Activated CD8-positive, alpha-beta T cell treated with anti-CD3 and anti-CD28 coated beads for 36 hours (primary cell): ENCODE measurements around the gene SLX9. TPM values are rescaled to one million over a fixed set of nuclear protein-coding genes. Genes with fewer than 3 reads are reported as not detected.

Experiments
- ATAC-seq: fragments of 200-7000 bp; cut with Tn5 transposase; one replicate; pipeline ENCODE4 v1.10.0; 2021; ENCODE audit warnings: mild to moderate bottlenecking, moderate library complexity
- CTCF ChIA-PET: fragments of 350-600 bp; sonication (Branson Sonifier 250); formaldehyde crosslinking; loops from one replicate; lab custom pipeline; 2021; ENCODE audit warnings: antibody characterized with exemption; lab: Charles Lee
- POLR2A ChIA-PET: fragments of 350-600 bp; sonication (Branson Sonifier 250); formaldehyde crosslinking; loops from one replicate; lab custom pipeline; 2021; ENCODE audit warnings: antibody characterized with exemption; lab: Charles Lee
- DNase-seq: peaks from one replicate; pipeline ENCODE4 v3.0.0-alpha.2; 2020
- H3K27ac Mint-ChIP-seq: one replicate; pipeline ENCODE4 v1.8.0; 2021; ENCODE audit warnings: mild to moderate bottlenecking, mixed read lengths
- H3K27me3 Mint-ChIP-seq: one replicate; pipeline ENCODE4 v1.8.0; 2021; ENCODE audit warnings: mixed read lengths
- H3K36me3 Mint-ChIP-seq: one replicate; pipeline ENCODE4 v1.8.0; 2021; ENCODE audit warnings: low read depth, mixed read lengths
- H3K4me1 Mint-ChIP-seq: one replicate; pipeline ENCODE4 v1.8.0; 2021; ENCODE audit warnings: low read depth, mixed read lengths
- H3K4me3 Mint-ChIP-seq: one replicate; pipeline ENCODE4 v1.8.0; 2021; ENCODE audit warnings: mild to moderate bottlenecking, moderate library complexity, mixed read lengths
- H3K9me3 Mint-ChIP-seq: one replicate; pipeline ENCODE4 v1.8.0; 2021; ENCODE audit warnings: mixed read lengths
- intact Hi-C: fragments of 100-400 bp; cut with micrococcal nuclease; formaldehyde crosslinking; loops from one replicate; pipeline ENCODE4 v1.10.0; 2022
- total RNA-seq, 2 experiments: library from RNA; stranded (reverse); gene quantifications; one replicate each; pipeline ENCODE4 v1.2.3, GENCODE V29; 2021
- TF ChIP-seq, protein P1 (sequence below): fragments of 200-600 bp; IDR thresholded peaks from one replicate; pipeline ENCODE4 v1.8.0; 2022; ENCODE audit warnings: antibody characterized with exemption, mild to moderate bottlenecking

The SLX9 gene
- total RNA-seq, 2 experiments from 2014 or later, result 76.0 to 76.5 TPM

GRCh38 chr21:44989537-44989886 lies 49.7 kb downstream of the SLX9 start:
- H3K27me3 Mint-ChIP-seq, result no peaks in the 10 kb centered on the region
- ATAC-seq (no peak), DNase-seq (no peak)
- H3K36me3 Mint-ChIP-seq, result no peaks in the 10 kb centered on the region
- no peaks in the 10 kb centered on the region for H3K9me3 Mint-ChIP-seq
- POLR2A ChIA-PET, result interaction anchor here (0.7 kb wide), 1 partner anchor 218 kb away, joined by 3 read pairs; no protein-coding TSS in a partner anchor
- TF ChIP-seq, protein P1, sequence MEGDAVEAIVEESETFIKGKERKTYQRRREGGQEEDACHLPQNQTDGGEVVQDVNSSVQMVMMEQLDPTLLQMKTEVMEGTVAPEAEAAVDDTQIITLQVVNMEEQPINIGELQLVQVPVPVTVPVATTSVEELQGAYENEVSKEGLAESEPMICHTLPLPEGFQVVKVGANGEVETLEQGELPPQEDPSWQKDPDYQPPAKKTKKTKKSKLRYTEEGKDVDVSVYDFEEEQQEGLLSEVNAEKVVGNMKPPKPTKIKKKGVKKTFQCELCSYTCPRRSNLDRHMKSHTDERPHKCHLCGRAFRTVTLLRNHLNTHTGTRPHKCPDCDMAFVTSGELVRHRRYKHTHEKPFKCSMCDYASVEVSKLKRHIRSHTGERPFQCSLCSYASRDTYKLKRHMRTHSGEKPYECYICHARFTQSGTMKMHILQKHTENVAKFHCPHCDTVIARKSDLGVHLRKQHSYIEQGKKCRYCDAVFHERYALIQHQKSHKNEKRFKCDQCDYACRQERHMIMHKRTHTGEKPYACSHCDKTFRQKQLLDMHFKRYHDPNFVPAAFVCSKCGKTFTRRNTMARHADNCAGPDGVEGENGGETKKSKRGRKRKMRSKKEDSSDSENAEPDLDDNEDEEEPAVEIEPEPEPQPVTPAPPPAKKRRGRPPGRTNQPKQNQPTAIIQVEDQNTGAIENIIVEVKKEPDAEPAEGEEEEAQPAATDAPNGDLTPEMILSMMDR, result no peak
- intact Hi-C loops, result no loop called here
- CTCF ChIA-PET, result interaction anchor here (0.8 kb wide), 1 partner anchor 40 kb away, joined by 3 read pairs; no protein-coding TSS in a partner anchor
- no peak overlapping the region for H3K4me3 Mint-ChIP-seq
- H3K4me1 Mint-ChIP-seq, result no peaks in the 10 kb centered on the region
- no peak overlapping the region for H3K27ac Mint-ChIP-seq

DNA sequence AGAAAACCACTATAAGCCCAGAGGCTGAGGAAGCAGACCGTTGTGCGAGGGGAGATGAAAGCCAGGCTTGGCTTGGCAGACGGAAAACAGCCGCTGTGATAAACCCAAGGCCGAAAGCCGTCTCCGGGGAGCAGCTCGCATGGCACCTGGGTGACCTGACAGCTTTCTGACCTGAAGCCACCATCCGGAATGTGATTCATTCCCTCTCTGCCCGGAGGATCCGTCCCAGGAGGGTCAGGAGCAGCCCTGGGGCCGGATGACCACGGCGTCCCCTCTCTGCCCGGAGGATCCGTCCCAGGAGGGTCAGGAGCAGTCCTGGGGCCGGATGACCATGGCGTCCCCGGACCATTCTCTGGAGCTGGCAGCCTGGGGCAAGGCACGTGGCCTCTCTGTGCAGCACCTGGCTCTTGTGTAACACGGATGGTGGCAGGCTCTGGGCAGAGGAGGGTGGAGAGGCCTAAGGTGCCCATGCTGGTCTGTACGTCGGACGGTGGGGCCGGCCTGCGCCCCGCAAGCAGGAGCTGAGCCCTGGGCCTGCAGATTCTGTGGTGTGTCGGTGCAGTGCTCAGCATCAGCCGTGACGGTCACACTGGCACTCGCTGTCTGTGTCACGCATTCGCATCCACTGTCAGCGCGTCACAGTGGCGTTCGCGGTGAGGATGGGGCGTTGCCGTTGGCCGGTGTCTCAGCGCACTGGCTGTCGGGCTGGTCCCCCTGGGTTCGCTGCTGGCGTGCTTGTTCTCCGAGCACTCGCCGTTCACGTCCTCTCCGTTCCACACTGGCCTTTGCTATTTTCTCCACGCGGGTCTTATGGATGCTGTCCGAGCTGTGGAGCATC lies 50.3 kb downstream of the SLX9 start:
- H3K27ac Mint-ChIP-seq, result no peak overlapping the region
- DNase-seq (no peak), ATAC-seq (no peak)
- no peaks in the 10 kb centered on the region for H3K36me3 Mint-ChIP-seq
- intact Hi-C loops, result no loop called here
- H3K27me3 Mint-ChIP-seq, result no peaks in the 10 kb centered on the region
- no peaks in the 10 kb centered on the region for H3K4me1 Mint-ChIP-seq
- POLR2A ChIA-PET, result interaction anchor here (0.7 kb wide), 1 partner anchor 219 kb away, joined by 3 read pairs; no protein-coding TSS in a partner anchor
- no peak overlapping the region for H3K4me3 Mint-ChIP-seq
- TF ChIP-seq, protein P1, result no peak
- CTCF ChIA-PET, result interaction anchor here (0.8 kb wide), 1 partner anchor 40 kb away, joined by 3 read pairs; no protein-coding TSS in a partner anchor
- no peaks in the 10 kb centered on the region for H3K9me3 Mint-ChIP-seq

GRCh38 chr21:44990921-44991320 lies 51.1 kb downstream of the SLX9 start:
- POLR2A ChIA-PET, result no interaction called here
- H3K9me3 Mint-ChIP-seq, result no peaks in the 10 kb centered on the region
- no peaks in the 10 kb centered on the region for H3K27me3 Mint-ChIP-seq
- no peaks in the 10 kb centered on the region for H3K4me1 Mint-ChIP-seq
- H3K27ac Mint-ChIP-seq, result no peak overlapping the region
- no peaks in the 10 kb centered on the region for H3K36me3 Mint-ChIP-seq
- no peak for ATAC-seq
- TF ChIP-seq, protein P1, result no peak
- no peak overlapping the region for H3K4me3 Mint-ChIP-seq
- intact Hi-C loops, result no loop called here
- DNase-seq, result no peak
- CTCF ChIA-PET, result no interaction called here

GRCh38 chr21:44991538-44992483 lies 52.0 kb downstream of the SLX9 start:
- H3K4me1 Mint-ChIP-seq, result no peaks in the 10 kb centered on the region
- no peaks in the 10 kb centered on the region for H3K27me3 Mint-ChIP-seq
- ATAC-seq (no peak), DNase-seq (no peak)
- H3K36me3 Mint-ChIP-seq, result no peaks in the 10 kb centered on the region
- no peaks in the 10 kb centered on the region for H3K9me3 Mint-ChIP-seq
- no peak overlapping the region for H3K27ac Mint-ChIP-seq
- POLR2A ChIA-PET, result interaction anchor here (1.2 kb wide), 1 partner anchor 45 kb away, joined by 3 read pairs; no protein-coding TSS in a partner anchor
- CTCF ChIA-PET, result no interaction called here
- intact Hi-C loops, result no loop called here
- H3K4me3 Mint-ChIP-seq, result no peak overlapping the region
- TF ChIP-seq, protein P1, result no peak
